HepG2 (cell line): ENCODE results near the gene ANKRD39. TPM values are rescaled to one million over a fixed set of nuclear protein-coding genes. Genes with fewer than 3 reads are reported as not detected.

ENCODE experiments used
- ARNTL ChIP-seq: sonication (generic); formaldehyde crosslinking; IDR thresholded peaks from 2 replicates; pipeline ENCODE4 v1.4.0; 2020; ENCODE audit warnings: mild to moderate bottlenecking, missing genetic modification reagents
- DPF2 ChIP-seq: sonication (generic); formaldehyde crosslinking; IDR thresholded peaks from 2 replicates; pipeline ENCODE4 v1.4.0; 2020; ENCODE audit warnings: mild to moderate bottlenecking, low read depth, missing genetic modification reagents, borderline replicate concordance
- NFKB2 ChIP-seq: sonication (generic); formaldehyde crosslinking; IDR thresholded peaks from 2 replicates; pipeline ENCODE4 v1.4.0; 2020; ENCODE audit warnings: missing genetic modification reagents, borderline replicate concordance
- NR3C1 ChIP-seq: sonication (generic); formaldehyde crosslinking; IDR thresholded peaks from 2 replicates; pipeline ENCODE4 v1.4.0; 2020; ENCODE audit warnings: missing genetic modification reagents
- SOX6 ChIP-seq, 2 experiments: fragments of 450-650 bp in 1 of 2; sonication (generic) in 1 of 2; formaldehyde crosslinking in 1 of 2; IDR thresholded peaks; 2 replicates each; pipeline versions ENCODE4 v1.4.0 to v1.6.1; 2017 to 2020; ENCODE audit warnings: antibody characterized with exemption in 1 of 2, mild to moderate bottlenecking in 1 of 2, missing genetic modification reagents in 1 of 2
- STAG1 ChIP-seq: sonication (generic); formaldehyde crosslinking; IDR thresholded peaks from 2 replicates; pipeline ENCODE4 v1.4.0; 2020; ENCODE audit warnings: missing genetic modification reagents
- ZFP82 ChIP-seq: sonication (generic); formaldehyde crosslinking; IDR thresholded peaks from 2 replicates; pipeline ENCODE4 v1.5.1; 2020; ENCODE audit warnings: mild to moderate bottlenecking, missing genetic modification reagents, borderline replicate concordance
- ZNF12 ChIP-seq: sonication (generic); formaldehyde crosslinking; IDR thresholded peaks from 2 replicates; pipeline ENCODE4 v1.5.0; 2020; ENCODE audit warnings: missing genetic modification reagents
- ZNF20 ChIP-seq: sonication (generic); formaldehyde crosslinking; IDR thresholded peaks from 2 replicates; pipeline ENCODE4 v1.4.0; 2020; ENCODE audit warnings: mild to moderate bottlenecking, moderate library complexity, missing genetic modification reagents
- ZNF256 ChIP-seq: sonication (generic); formaldehyde crosslinking; conservative IDR thresholded peaks from 2 replicates; pipeline ENCODE4 v1.4.0; 2020; ENCODE audit warnings: missing genetic modification reagents
- ZNF33A ChIP-seq: sonication (generic); formaldehyde crosslinking; IDR thresholded peaks from 2 replicates; pipeline ENCODE4 v1.5.1; 2020; ENCODE audit warnings: missing genetic modification reagents, mild to moderate bottlenecking, moderate library complexity, borderline replicate concordance
- ZNF431 ChIP-seq: sonication (generic); formaldehyde crosslinking; IDR thresholded peaks from 2 replicates; pipeline ENCODE4 v1.9.0; 2022; ENCODE audit warnings: missing genetic modification reagents, low read depth, mild to moderate bottlenecking, borderline replicate concordance
- ZNF446 ChIP-seq: sonication (generic); formaldehyde crosslinking; IDR thresholded peaks from 2 replicates; pipeline ENCODE4 v1.5.0; 2020; ENCODE audit warnings: mild to moderate bottlenecking, missing genetic modification reagents
- ZNF607 ChIP-seq: sonication (generic); formaldehyde crosslinking; IDR thresholded peaks from 2 replicates; pipeline ENCODE4 v1.5.1; 2020; ENCODE audit warnings: missing genetic modification reagents, mild to moderate bottlenecking, borderline replicate concordance
- ZNF781 ChIP-seq: sonication (generic); formaldehyde crosslinking; IDR thresholded peaks from 2 replicates; pipeline ENCODE4 v1.5.1; 2020; ENCODE audit warnings: borderline replicate concordance, mild to moderate bottlenecking, missing genetic modification reagents; ENCODE audit errors: not compliant biosample characterization
- ZNF839 ChIP-seq: sonication (generic); formaldehyde crosslinking; IDR thresholded peaks from 2 replicates; pipeline ENCODE4 v1.4.0; 2020; ENCODE audit warnings: missing genetic modification reagents, mild to moderate bottlenecking, borderline replicate concordance
- polyA plus RNA-seq, 8 experiments: library from polyadenylated mRNA; depleted of rRNA in 3 of 8; stranded (reverse) in 7 of 8; unstranded in 1 of 8; fragments of >200 nt; fragmentation: Illumina TruSeq in 4 of 8; extraction: Trizol in 4 of 8; gene quantifications; 2 replicates each; pipeline versions ENCODE4 v1.2.1 to v1.2.3, GENCODE V29; 2011 to 2016; ENCODE audit warnings: low read depth in 4 of 8, missing spikeins in 1 of 8, mixed read lengths in 1 of 8; ENCODE audit not compliant: insufficient read depth in 1 of 8
- total RNA-seq, 5 experiments: library from RNA; depleted of rRNA; stranded (reverse); fragments of >200 nt; fragmentation: Illumina TruSeq; extraction: Trizol; gene quantifications; 2 replicates each; pipeline ENCODE4 v1.2.3, GENCODE V29; 2016; ENCODE audit warnings: low read depth in 1 of 5
- TF ChIP-seq, protein P1 (sequence below): sonication (generic); formaldehyde crosslinking; IDR thresholded peaks from 2 replicates; pipeline ENCODE4 v1.5.1; 2020; ENCODE audit warnings: missing genetic modification reagents, mild to moderate bottlenecking, borderline replicate concordance
- TF ChIP-seq, protein P2 (sequence below): sonication (generic); formaldehyde crosslinking; IDR thresholded peaks from 2 replicates; pipeline ENCODE4 v1.4.0; 2020; ENCODE audit warnings: missing genetic modification reagents, mild to moderate bottlenecking, borderline replicate concordance
- TF ChIP-seq, protein P3 (sequence below): sonication (generic); formaldehyde crosslinking; IDR thresholded peaks from 2 replicates; pipeline ENCODE4 v1.9.0; 2021; ENCODE audit warnings: missing genetic modification reagents, mild to moderate bottlenecking, borderline replicate concordance
- TF ChIP-seq, protein P4 (sequence below): sonication (generic); formaldehyde crosslinking; IDR thresholded peaks from 2 replicates; pipeline ENCODE4 v1.8.1; 2023; ENCODE audit warnings: mild to moderate bottlenecking, inconsistent platforms, moderate library complexity, missing genetic modification reagents, borderline replicate concordance

The ANKRD39 gene
- total and polyA plus RNA-seq, 2 of the 13 experiments (the other 11 are each of a cell fraction or from before 2014, with no cell fraction given), result 23.2 to 24.8 TPM

DNA sequence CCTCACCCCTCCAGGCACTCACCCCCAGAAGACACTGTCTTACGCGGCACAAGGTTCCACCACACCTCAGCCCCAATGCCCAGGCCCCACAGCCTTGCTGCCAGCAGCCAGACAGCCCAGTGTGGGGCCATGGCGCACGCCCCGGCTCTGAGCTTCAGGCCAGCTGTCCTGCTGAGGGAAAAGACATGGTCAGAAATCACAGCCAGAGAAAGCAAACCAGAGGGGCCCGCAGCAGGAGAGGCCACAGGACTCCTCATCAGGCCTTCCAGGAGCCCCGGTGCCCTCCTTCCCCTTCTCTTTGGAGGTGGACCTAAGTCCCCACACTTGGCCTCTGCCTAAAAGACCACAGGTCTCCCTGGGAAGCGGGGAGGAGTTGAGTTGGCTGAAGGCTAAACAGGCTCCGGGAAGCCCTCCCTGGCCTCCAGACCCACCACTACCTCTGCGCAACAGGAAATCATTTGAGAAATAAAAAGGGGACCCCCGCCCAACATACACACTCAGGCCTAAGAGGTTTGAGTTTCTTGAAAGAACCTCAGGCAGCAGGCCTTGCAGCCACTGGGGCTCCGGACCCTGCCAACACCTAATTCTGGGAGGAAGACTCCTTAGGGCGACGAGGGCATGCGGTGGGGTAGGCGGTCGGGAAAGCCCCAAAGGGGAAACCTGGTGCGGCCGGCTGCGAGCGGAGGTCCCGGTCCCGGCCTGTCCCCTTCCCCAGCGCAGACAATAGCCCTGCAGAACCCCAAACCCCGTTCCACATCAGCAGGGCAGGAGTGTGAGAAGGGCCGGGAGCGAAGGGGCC is 10.1 kb upstream of the ANKRD39 start (continued):
- TF ChIP-seq ZNF607 (CRISPR knock-in tag) (no peak), ZNF256 (CRISPR knock-in tag) (0 out of 2 replicates have a peak, but pooled peaks have one; percentile 31), DPF2 (CRISPR knock-in tag) (no peak; the same call in 1 of the 2 replicates), ZNF781 (CRISPR knock-in tag) (peak; percentile 54), ARNTL (CRISPR knock-in tag) (no peak; the same call in 1 of the 2 replicates), NFKB2 (peak; percentile 46; the same call in 1 of the 2 replicates), ZNF12 (CRISPR knock-in tag) (no peak), ZNF446 (CRISPR knock-in tag) (0 out of 2 replicates have a peak, but pooled peaks have one; percentile 9), SOX6 (IDR thresholded peaks at IDR 0.05) (no peak), SOX6 (CRISPR knock-in tag; IDR thresholded peaks at IDR 0.05) (peak; percentile 65; the same call in 1 of the 2 replicates), ZNF20 (CRISPR knock-in tag) (no peak), ZNF431 (0 out of 2 replicates have a peak, but pooled peaks have one; percentile 19), ZNF839 (CRISPR knock-in tag) (no peak), ZFP82 (CRISPR knock-in tag) (no peak; the same call in 1 of the 2 replicates), ZNF33A (CRISPR knock-in tag) (0 out of 2 replicates have a peak, but pooled peaks have one; percentile 41), STAG1 (no peak), NR3C1 (CRISPR knock-in tag) (no peak)
- TF ChIP-seq, protein P1, sequence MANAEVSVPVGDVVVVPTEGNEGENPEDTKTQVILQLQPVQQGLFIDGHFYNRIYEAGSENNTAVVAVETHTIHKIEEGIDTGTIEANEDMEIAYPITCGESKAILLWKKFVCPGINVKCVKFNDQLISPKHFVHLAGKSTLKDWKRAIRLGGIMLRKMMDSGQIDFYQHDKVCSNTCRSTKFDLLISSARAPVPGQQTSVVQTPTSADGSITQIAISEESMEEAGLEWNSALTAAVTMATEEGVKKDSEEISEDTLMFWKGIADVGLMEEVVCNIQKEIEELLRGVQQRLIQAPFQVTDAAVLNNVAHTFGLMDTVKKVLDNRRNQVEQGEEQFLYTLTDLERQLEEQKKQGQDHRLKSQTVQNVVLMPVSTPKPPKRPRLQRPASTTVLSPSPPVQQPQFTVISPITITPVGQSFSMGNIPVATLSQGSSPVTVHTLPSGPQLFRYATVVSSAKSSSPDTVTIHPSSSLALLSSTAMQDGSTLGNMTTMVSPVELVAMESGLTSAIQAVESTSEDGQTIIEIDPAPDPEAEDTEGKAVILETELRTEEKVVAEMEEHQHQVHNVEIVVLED (CRISPR knock-in tag), result 0 out of 2 replicates have a peak, but pooled peaks have one; percentile 11
- TF ChIP-seq, protein P2, sequence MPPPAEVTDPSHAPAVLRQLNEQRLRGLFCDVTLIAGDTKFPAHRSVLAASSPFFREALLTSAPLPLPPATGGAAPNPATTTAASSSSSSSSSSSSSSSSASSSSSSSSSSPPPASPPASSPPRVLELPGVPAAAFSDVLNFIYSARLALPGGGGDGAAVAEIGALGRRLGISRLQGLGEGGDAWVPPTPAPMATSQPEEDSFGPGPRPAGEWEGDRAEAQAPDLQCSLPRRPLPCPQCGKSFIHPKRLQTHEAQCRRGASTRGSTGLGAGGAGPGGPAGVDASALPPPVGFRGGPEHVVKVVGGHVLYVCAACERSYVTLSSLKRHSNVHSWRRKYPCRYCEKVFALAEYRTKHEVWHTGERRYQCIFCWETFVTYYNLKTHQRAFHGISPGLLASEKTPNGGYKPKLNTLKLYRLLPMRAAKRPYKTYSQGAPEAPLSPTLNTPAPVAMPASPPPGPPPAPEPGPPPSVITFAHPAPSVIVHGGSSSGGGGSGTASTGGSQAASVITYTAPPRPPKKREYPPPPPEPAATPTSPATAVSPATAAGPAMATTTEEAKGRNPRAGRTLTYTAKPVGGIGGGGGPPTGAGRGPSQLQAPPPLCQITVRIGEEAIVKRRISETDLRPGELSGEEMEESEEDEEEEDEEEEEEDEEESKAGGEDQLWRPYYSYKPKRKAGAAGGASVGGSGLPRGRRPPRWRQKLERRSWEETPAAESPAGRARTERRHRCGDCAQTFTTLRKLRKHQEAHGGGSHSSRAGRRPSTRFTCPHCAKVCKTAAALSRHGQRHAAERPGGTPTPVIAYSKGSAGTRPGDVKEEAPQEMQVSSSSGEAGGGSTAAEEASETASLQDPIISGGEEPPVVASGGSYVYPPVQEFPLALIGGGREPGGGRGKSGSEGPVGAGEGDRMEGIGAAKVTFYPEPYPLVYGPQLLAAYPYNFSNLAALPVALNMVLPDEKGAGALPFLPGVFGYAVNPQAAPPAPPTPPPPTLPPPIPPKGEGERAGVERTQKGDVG (CRISPR knock-in tag), result no peak
- TF ChIP-seq, protein P3, sequence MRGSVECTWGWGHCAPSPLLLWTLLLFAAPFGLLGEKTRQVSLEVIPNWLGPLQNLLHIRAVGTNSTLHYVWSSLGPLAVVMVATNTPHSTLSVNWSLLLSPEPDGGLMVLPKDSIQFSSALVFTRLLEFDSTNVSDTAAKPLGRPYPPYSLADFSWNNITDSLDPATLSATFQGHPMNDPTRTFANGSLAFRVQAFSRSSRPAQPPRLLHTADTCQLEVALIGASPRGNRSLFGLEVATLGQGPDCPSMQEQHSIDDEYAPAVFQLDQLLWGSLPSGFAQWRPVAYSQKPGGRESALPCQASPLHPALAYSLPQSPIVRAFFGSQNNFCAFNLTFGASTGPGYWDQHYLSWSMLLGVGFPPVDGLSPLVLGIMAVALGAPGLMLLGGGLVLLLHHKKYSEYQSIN (CRISPR knock-in tag), result no peak
- TF ChIP-seq, protein P4, sequence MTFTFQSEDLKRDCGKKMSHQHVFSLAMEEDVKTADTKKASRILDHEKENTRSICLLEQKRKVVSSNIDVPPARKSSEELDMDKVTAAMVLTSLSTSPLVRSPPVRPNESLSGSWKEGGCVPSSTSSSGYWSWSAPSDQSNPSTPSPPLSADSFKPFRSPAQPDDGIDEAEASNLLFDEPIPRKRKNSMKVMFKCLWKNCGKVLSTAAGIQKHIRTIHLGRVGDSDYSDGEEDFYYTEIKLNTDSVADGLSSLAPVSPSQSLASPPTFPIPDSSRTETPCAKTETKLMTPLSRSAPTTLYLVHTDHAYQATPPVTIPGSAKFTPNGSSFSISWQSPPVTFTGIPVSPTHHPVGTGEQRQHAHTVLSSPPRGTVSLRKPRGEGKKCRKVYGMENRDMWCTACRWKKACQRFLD (CRISPR knock-in tag), result no peak
